ENCODE data around the gene SLC19A1. TPM values are rescaled to one million over a fixed set of nuclear protein-coding genes. Genes with fewer than 3 reads are reported as not detected.

SLC19A1 gene
- polyA plus RNA-seq, 3 donors: 66.1 to 70.0 (median 67.6) TPM

DNA sequence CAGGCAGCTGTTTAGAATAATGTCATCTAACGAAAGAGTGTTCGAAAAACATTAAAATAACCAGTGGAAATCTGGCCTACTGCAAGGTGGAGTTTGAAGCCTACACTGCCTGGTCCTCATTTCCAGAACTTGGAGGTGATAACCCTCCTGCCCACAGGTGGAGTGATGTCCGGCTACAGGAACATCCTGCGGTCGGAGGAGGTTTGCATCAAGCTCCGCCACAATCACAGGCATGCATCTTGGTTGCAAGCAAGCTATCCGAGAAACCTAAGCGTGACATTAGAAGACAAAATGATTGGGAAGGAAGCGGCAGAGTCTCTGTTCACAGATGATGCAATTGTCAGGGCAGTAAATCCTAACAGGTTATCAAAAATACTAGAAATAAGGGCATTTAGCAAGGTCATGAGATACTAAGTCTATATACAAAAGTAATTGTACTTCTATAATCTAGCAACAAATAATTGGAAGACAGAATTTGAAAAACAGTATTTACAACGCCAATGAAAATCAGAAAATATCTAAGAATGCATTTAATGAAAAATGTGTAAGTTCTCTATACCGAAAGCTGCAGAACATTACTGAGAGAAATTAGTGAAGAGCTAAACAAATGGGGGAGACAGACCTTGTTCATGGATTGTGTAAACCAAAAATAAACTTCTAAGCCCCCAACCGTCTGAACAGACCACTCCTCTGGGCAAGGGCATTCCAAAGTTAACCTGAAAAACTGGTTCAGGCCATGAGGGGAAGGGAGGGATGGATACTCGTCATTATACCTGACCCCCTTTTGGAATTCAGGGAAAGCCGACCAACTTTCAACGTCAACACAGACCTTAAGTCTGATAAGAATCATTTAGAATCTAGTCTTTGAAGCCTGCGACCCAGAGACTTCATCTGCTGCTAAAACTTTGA lies 4.7 kb upstream of the SLC19A1 start:
- no peak for DNase-seq (ENCODE audit: low read depth in 3 of 3, low spot score in 2 of 3)

DNA sequence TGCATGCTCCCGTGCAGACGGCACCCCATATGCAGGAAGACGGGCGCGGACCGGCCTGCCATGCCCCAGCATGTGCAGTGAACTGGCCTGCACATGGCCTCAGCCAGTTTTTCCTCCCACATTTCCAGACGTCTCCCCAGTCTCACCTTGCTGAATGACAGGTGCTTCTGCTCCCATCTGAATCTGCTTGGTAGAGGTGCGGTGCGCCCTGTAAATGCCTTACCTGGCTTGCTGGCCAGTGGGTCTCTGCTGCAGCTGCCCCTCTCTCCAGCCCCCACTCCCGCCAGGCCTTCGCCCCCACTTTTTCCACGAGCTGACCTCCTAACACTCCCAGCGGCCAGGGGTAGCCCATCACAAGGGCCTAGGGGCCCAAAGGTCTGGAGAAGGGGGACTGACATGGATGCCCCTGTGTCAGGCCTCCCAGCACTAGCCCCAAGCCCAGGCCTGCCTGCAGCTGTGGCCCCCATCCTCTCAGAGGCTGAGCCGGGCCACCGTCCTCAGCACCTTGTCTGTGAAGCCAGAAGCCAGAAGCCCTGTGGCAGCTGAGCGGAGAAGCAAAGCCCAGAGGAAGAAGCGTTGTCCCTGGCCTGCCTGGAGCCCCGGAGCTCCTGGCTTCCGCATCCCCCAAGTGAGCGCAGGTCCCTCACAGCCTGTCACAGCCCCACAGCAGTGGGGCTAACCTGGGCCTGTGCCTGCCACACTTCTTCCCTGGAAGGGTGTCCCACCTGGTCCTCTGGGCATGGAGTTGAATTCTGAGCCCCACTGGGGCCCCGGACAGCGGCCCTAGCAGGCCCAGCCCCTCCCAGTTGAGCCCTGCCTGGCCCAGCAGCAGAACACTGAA lies 3.7 kb upstream of the SLC19A1 start:
- DNase-seq (ENCODE audit: low read depth in 3 of 3, low spot score in 2 of 3): no peak

- no peak for DNase-seq (ENCODE audit: low read depth in 3 of 3, low spot score in 2 of 3)
These were observed 3.0 kb upstream of the SLC19A1 start for GRCh38 chr21:45545236-45545570.

DNA sequence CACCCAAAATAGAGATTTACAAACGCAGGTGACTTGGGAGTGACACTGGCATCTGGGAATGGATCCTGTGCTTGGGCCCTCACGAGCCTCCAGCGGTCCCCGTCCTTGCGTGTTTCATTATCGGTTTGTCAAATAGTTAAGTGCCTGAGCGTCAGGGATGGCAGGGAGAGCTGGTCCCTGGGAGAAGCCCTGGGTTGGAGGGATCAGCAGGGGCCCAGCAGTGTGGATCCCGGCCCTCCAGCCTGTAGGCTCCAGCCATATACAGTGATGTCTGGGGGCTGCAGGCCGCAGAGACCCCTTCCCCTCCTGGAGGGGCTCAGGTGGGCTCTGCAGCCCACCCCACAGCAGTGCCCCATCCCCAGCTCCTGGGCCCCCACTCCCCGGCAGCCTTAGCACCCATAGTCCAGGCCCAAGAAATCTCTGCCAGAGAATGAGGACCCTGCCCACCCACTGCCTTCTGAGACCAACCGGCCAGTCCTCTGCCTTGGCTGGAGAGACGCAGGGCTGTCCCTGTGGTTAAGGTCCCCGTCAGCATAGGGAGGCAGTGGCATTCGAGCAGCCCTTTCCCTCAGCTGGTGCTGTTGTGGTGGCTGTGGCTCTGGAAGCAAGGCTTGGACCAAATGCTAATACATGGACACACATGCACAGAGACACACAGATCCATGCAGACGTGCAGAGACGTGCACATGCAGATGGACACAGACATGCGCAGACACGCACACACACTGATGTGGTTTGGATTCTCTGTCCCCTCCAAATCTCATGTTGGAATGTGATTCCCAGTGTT lies 2.4 kb upstream of the SLC19A1 start:
- DNase-seq (ENCODE audit: low read depth in 3 of 3, low spot score in 2 of 3): no peak

GRCh38 chr21:45543710-45544448 lies 1.6 kb upstream of the SLC19A1 start:
- DNase-seq (ENCODE audit: low read depth in 3 of 3, low spot score in 2 of 3): no peak

DNA sequence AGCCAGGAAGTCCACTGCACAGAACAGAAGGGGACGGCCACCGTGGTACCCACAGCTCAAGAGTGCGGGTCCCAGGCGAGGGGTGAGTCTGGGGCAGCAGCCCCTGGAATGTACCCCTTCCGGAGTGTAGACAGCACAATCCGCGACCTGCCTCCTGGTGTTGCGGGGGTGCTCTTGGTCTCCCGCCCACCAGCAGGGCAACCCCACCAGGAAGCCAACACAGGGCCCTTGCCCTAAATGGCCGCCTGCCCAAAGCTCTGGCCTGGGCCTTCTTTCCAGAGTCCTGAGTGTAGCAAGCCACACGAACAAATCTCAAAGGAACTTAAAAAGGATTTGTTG lies 1.1 kb upstream of the SLC19A1 start:
- DNase-seq (ENCODE audit: low read depth in 3 of 3, low spot score in 2 of 3): no peak

GRCh38 chr21:45542667-45543370 lies 579 bp upstream of the SLC19A1 start:
- no peak for DNase-seq (ENCODE audit: low read depth in 3 of 3, low spot score in 2 of 3)

GRCh38 chr21:45541221-45542039 lies 810 bp downstream of the SLC19A1 start:
- DNase-seq (ENCODE audit: low read depth in 3 of 3, low spot score in 2 of 3): no peak

DNA sequence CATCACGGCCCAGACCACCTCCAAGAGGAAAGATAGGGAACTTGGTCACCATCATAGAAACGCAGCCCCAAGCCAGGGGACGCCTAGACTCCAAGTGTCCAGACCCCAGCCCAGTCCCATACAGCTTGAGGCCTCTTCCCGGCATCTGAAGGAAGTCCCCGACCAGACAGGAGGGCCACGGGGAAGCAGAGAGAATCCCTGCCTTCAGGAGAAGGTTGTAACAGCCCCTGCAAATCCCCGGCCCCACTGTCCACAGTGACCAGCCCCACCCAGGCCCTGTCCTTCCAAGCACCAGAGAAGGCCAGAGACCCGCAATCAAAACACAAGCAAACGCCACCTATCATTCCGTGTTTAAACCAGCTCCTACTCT lies 1.7 kb downstream of the SLC19A1 start:
- no peak for DNase-seq (ENCODE audit: low read depth in 3 of 3, low spot score in 2 of 3)

- no peak for DNase-seq (ENCODE audit: low read depth in 3 of 3, low spot score in 2 of 3)
These were observed 2.2 kb downstream of the SLC19A1 start for GRCh38 chr21:45539796-45540600.

DNA sequence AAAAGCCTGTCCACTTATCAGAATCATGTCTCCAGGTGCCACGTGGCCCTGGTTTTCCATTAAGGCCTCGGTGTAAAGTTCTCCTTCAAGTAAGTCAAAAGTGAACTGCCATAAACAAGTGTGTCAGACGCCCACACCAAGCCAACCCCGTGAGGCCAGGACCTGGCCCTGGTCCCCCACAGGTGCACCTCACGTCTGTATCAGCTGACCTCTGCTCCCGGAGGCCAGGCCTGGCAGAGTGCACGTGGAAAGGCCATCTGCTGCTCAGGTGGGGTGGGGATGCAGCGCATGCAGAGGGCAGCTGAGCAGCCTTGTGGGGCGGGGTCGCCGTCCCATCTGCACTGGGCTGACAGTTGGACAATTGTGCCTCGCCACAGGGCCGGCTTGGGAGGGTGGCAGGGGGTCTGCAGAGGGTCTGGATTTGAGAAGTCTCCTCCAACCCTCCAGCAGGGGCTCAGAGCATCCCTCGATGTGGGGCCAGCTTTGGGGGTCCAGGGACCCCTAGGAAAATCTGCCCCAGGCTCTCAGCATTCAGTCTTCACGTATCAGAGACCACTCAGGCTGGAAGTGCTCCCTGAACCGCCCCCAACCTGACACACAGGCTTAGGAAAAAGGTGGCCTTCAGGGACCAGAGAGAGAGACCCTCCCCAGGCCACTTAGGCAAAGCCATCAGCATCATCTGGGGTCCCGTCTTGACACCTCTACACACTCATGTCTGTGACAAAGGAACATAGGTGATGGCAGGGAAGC lies 3.0 kb downstream of the SLC19A1 start:
- DNase-seq (ENCODE audit: low read depth in 3 of 3, low spot score in 2 of 3): no peak

GRCh38 chr21:45538381-45539045 lies 3.7 kb downstream of the SLC19A1 start:
- DNase-seq (ENCODE audit: low read depth in 3 of 3, low spot score in 2 of 3): no peak

DNA sequence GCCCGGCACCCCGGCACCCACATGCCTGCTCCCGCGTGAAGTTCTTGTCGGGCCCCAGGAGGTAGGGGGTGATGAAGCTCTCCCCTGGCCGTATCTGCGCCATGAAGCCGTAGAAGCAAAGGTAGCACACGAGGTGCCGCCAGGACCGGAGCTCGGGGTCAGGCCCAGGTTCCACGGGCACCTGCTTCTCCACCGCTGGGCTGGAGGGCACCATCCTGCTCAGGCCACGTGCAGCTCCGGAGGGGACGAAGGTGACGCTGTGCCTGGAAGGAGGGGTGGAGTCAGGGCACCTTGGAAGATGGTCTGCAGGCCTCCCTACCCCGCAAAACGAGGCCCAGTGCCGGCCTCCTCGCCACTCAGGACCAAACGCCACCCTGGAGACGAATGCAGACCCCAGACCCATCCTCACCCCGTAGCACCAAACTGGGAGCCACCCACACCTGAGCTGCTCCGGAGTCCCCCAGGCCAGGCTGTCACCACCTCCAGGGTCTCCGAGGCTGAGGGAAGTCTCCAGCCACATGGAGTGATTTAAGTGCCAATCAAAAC lies 4.4 kb downstream of the SLC19A1 start:
- no peak for DNase-seq (ENCODE audit: low read depth in 3 of 3, low spot score in 2 of 3)

- no peak for DNase-seq (ENCODE audit: low read depth in 3 of 3, low spot score in 2 of 3)
These were observed 5.0 kb downstream of the SLC19A1 start for GRCh38 chr21:45537111-45537745.

- DNase-seq (ENCODE audit: low read depth in 3 of 3, low spot score in 2 of 3): no peak
These were observed 5.7 kb downstream of the SLC19A1 start for GRCh38 chr21:45536301-45537081.
